Panc1 (cell line): ENCODE results near the gene APOBEC3B. TPM values are rescaled to one million over a fixed set of nuclear protein-coding genes. Genes with fewer than 3 reads are reported as not detected.
"Not testable (repeated sequence)": the region's sequence is repeated elsewhere in the genome, so short reads cannot be mapped to it uniquely, and the experiment has no call there.

Source experiments
- ATAC-seq: fragments of 200-7000 bp; cut with Tn5 transposase; 2 replicates; pipeline ENCODE4 v1.9.1; 2020; ENCODE audit warnings: mild to moderate bottlenecking, moderate library complexity
- BruUV-seq: library from RNA; stranded (reverse); fragments of 400-500 nt; replicated peaks from 2 replicates; lab custom pipeline; 2021; lab: Mats Ljungman, UMichigan
- CTCF ChIA-PET: fragments of 300-600 bp; sonication (Branson Sonifier 250); formaldehyde crosslinking; loops from one replicate; lab custom pipeline; 2022; ENCODE audit warnings: antibody characterized with exemption; lab: Charles Lee
- POLR2A ChIA-PET: fragments of 300-600 bp; sonication (Branson Sonifier 250); formaldehyde crosslinking; loops from one replicate; lab custom pipeline; 2022; ENCODE audit warnings: antibody characterized with exemption; lab: Charles Lee
- DNase-seq: peaks from one replicate; pipeline ENCODE4 v3.0.0-alpha.2; 2010; ENCODE audit warnings: low read depth, low spot score
- H3K27ac ChIP-seq: 2 replicates; pipeline ENCODE4 v1.5.1; 2011; ENCODE audit warnings: mild to moderate bottlenecking, low read length, inconsistent platforms
- H3K27me3 ChIP-seq: fragments of 200-500 bp; sonication (Bioruptor generic); 2 replicates; pipeline ENCODE4 v1.6.0; 2014; ENCODE audit warnings: low read length, inconsistent platforms; ENCODE audit not compliant: control insufficient read depth, insufficient read depth
- H3K36me3 ChIP-seq: fragments of 200-500 bp; sonication (Bioruptor generic); 2 replicates; pipeline ENCODE4 v1.5.1; 2014; ENCODE audit warnings: inconsistent platforms, mild to moderate bottlenecking, low read length, moderate library complexity; ENCODE audit not compliant: control insufficient read depth, insufficient read depth
- H3K4me1 ChIP-seq: 2 replicates; pipeline ENCODE4 v1.5.1; 2011; ENCODE audit warnings: inconsistent platforms, mild to moderate bottlenecking, low read length, moderate library complexity; ENCODE audit not compliant: control insufficient read depth, insufficient read depth
- H3K4me3 ChIP-seq, 2 experiments: 2 replicates each; pipeline ENCODE4 v1.5.1; 2011 to 2012; ENCODE audit warnings: low read depth in 2 of 2, low read length in 2 of 2, mild to moderate bottlenecking in 2 of 2, inconsistent platforms in 1 of 2, moderate library complexity in 1 of 2
- H3K9me3 ChIP-seq: fragments of 200-500 bp; sonication (Bioruptor generic); 2 replicates; pipeline ENCODE4 v1.5.1; 2014; ENCODE audit warnings: low read depth, mild to moderate bottlenecking, inconsistent platforms, low read length, moderate library complexity; ENCODE audit not compliant: control insufficient read depth, insufficient read depth
- CTCF ChIP-seq: fragments of 450-650 bp; IDR thresholded peaks from 2 replicates; pipeline ENCODE4 v1.5.1; 2017; ENCODE audit warnings: mild to moderate bottlenecking
- POLR2AphosphoS5 ChIP-seq: IDR thresholded peaks from 2 replicates; pipeline ENCODE4 v1.6.1; 2012; ENCODE audit warnings: mild to moderate bottlenecking, low read depth, low read length, moderate library complexity
- REST ChIP-seq, 2 experiments: IDR thresholded peaks; 2 replicates each; pipeline ENCODE4 v1.6.1; 2011 to 2012; ENCODE audit warnings: low read depth in 2 of 2, control low read depth in 1 of 2, low read length in 1 of 2, mild to moderate bottlenecking in 1 of 2, moderate library complexity in 1 of 2; ENCODE audit not compliant: insufficient read depth in 1 of 2
- SIN3A ChIP-seq: IDR thresholded peaks from 2 replicates; pipeline ENCODE4 v1.6.1; 2012; ENCODE audit warnings: low read depth, mild to moderate bottlenecking, low read length, moderate library complexity, borderline replicate concordance; ENCODE audit not compliant: insufficient read depth
- TCF7L2 ChIP-seq: IDR thresholded peaks from 2 replicates; pipeline ENCODE4 v1.6.1; 2011; ENCODE audit warnings: mild to moderate bottlenecking, low read depth, low read length, inconsistent platforms
- in situ Hi-C: cut with HindIII; loops from 2 replicates; pipeline ENCODE4 v1.10.0; 2016; ENCODE audit warnings: low sequenced_read_pairs, low pct_unique_long_range_greater_than_20kb
- intact Hi-C: fragments of 100-400 bp; cut with micrococcal nuclease; formaldehyde crosslinking; loops from one replicate; pipeline ENCODE4 v1.10.0; 2022; ENCODE audit not compliant: unreplicated experiment
- total RNA-seq: library from RNA; stranded (reverse); gene quantifications from one replicate; pipeline ENCODE4 v1.2.1, GENCODE V29; 2021; ENCODE audit not compliant: unreplicated experiment

Gene APOBEC3B
- total RNA-seq, 1 experiment from 2014 or later = 15.6 TPM

- TF ChIP-seq CTCF (no peak), TCF7L2 (no peak), REST (IDR thresholded peaks at IDR 0.05; ENCODE audit: insufficient read depth in 1 of 2, low read depth in 2 of 2, low read length in 1 of 2) (no peak), SIN3A (no peak)
- H3K27ac ChIP-seq = peak within 1 kb of the TSS; percentile 39
- peak within 1 kb of the TSS; percentile 16 to 51 for H3K4me3 ChIP-seq
- peak; percentile 96 for ATAC-seq
- H3K4me1 ChIP-seq = peaks cover 2% of the 10 kb centered on the region; the same call in 1 of the 2 replicates
- H3K27me3 ChIP-seq = no peaks in the 10 kb centered on the region
- BruUV-seq = no TSS peak
- H3K9me3 ChIP-seq = no peaks in the 10 kb centered on the region
- no peak for DNase-seq
- POLR2A ChIA-PET = no interaction called here
- in situ Hi-C loops = no loop called here
- intact Hi-C loops = no loop called here
- no peaks in the 10 kb centered on the region; the same call in 1 of the 2 replicates for H3K36me3 ChIP-seq
- CTCF ChIA-PET = interaction anchor here (0.7 kb wide), 3 partner anchors 11 to 209 kb away, joined by 3 to 7 read pairs (median 5); no protein-coding TSS in a partner anchor
Measured at GRCh38 chr22:39013942-39014722, 32.0 kb downstream of the APOBEC3B start, which contains the start of gene APOBEC3C. TSS of gene APOBEC3C (plus strand) at chr22:39014257. CDS start at chr22:39014363, 106 bp downstream.

GRCh38 chr22:39014723-39015121, 32.6 kb downstream of the APOBEC3B start:
- in situ Hi-C loops, BruUV-seq, H3K27me3 ChIP-seq, POLR2A ChIA-PET, DNase-seq, intact Hi-C loops, H3K36me3 ChIP-seq, H3K4me1 ChIP-seq, H3K9me3 ChIP-seq: not testable (repeated sequence)
- ATAC-seq = peak; percentile 50; the same call in 1 of the 2 replicates
- Histone ChIP-seq H3K4me3 (peak overlapping the region; percentile 16 to 51), H3K27ac (peak overlapping the region; percentile 39)
- CTCF ChIA-PET = interaction anchor here (0.7 kb wide), 3 partner anchors 12 to 209 kb away, joined by 3 to 7 read pairs (median 5); no protein-coding TSS in a partner anchor

- in situ Hi-C loops = no loop called here
- no peak for DNase-seq
- Histone ChIP-seq H3K4me3 (no peak overlapping the region), H3K27ac (no peak overlapping the region), H3K27me3 (no peaks in the 10 kb centered on the region), H3K4me1 (peaks cover 2% of the 10 kb centered on the region; the same call in 1 of the 2 replicates), H3K9me3 (no peaks in the 10 kb centered on the region), H3K36me3 (no peaks in the 10 kb centered on the region; the same call in 1 of the 2 replicates)
- CTCF ChIA-PET = no interaction called here
- ATAC-seq = no peak
- no TSS peak for BruUV-seq
- POLR2A ChIA-PET = no interaction called here
- intact Hi-C loops = no loop called here
- TF ChIP-seq CTCF (no peak), SIN3A (no peak), REST (IDR thresholded peaks at IDR 0.05; ENCODE audit: insufficient read depth in 1 of 2, low read depth in 2 of 2, low read length in 1 of 2) (no peak), TCF7L2 (no peak), POLR2AphosphoS5 (no peak)
Measured at GRCh38 chr22:39016592-39016991, 34.4 kb downstream of the APOBEC3B start.
